IMR-90 (cell line): ENCODE data around the gene FXYD6. TPM values are rescaled to one million over a fixed set of nuclear protein-coding genes. Genes with fewer than 3 reads are reported as not detected.

Experiments
- ATAC-seq: fragments of 200-7000 bp; cut with Tn5 transposase; 2 replicates; pipeline ENCODE4 v1.9.1; 2020; ENCODE audit warnings: low read depth, mild to moderate bottlenecking, moderate library complexity
- BruUV-seq: library from RNA; stranded (reverse); fragments of 400-500 nt; replicated peaks from 2 replicates; lab custom pipeline; 2021; lab: Mats Ljungman, UMichigan
- CTCF ChIA-PET: fragments of 300-600 bp; formaldehyde crosslinking; extraction: SDS; loops from one replicate; lab custom pipeline; 2021; ENCODE audit warnings: antibody characterized with exemption; lab: Yijun Ruan, JAX
- POLR2A ChIA-PET: fragments of 300-600 bp; sonication (Branson Sonifier 250); formaldehyde crosslinking; loops from one replicate; lab custom pipeline; 2022; ENCODE audit warnings: antibody characterized with exemption; ENCODE audit not compliant: unreplicated experiment; lab: Charles Lee
- DNase-seq: peaks from one replicate; pipeline ENCODE4 v3.0.0; 2013
- H2AFZ ChIP-seq: replicated peaks from 2 replicates; pipeline ENCODE3; 2013; ENCODE audit warnings: low read length, mild to moderate bottlenecking; ENCODE audit not compliant: poor library complexity
- H2AK5ac ChIP-seq: 2 replicates; pipeline ENCODE4 v1.6.1; 2013; ENCODE audit warnings: low read depth, low read length, inconsistent platforms
- H2AK9ac ChIP-seq: replicated peaks from 2 replicates; pipeline ENCODE3; 2013; ENCODE audit warnings: mild to moderate bottlenecking, low read depth, low read length, moderate library complexity; ENCODE audit not compliant: poor library complexity
- H2BK120ac ChIP-seq: 2 replicates; pipeline ENCODE4 v1.6.1; 2013; ENCODE audit warnings: low read depth, low read length, inconsistent platforms
- H2BK15ac ChIP-seq: 3 replicates; pipeline ENCODE4 v1.6.1; 2013; ENCODE audit warnings: low read depth, low read length, inconsistent platforms
- H2BK20ac ChIP-seq: 2 replicates; pipeline ENCODE4 v1.6.1; 2013; ENCODE audit warnings: low read depth, mild to moderate bottlenecking, inconsistent platforms, low read length, moderate library complexity
- H2BK5ac ChIP-seq: 2 replicates; pipeline ENCODE4 v1.6.1; 2013; ENCODE audit warnings: mild to moderate bottlenecking, low read depth, low read length, inconsistent platforms; ENCODE audit not compliant: poor library complexity, severe bottlenecking
- H3K14ac ChIP-seq: replicated peaks from 2 replicates; pipeline ENCODE4 v1.6.1; 2013; ENCODE audit warnings: low read depth, low read length, inconsistent platforms
- H3K18ac ChIP-seq: 2 replicates; pipeline ENCODE4 v1.6.1; 2013; ENCODE audit warnings: low read depth, low read length, control low read depth
- H3K23ac ChIP-seq: 2 replicates; pipeline ENCODE4 v1.6.1; 2013; ENCODE audit warnings: low read depth, low read length, inconsistent platforms
- H3K27ac ChIP-seq: 2 replicates; pipeline ENCODE4 v1.5.1; 2013; ENCODE audit warnings: mild to moderate bottlenecking, control low read depth, low read length; ENCODE audit not compliant: insufficient read depth
- H3K27me3 ChIP-seq: 2 replicates; pipeline ENCODE4 v1.6.1; 2013; ENCODE audit warnings: low read length; ENCODE audit not compliant: control insufficient read depth, insufficient read depth
- H3K36me3 ChIP-seq: 2 replicates; pipeline ENCODE4 v1.6.1; 2013; ENCODE audit warnings: low read length, mixed read lengths; ENCODE audit not compliant: control insufficient read depth, insufficient read depth
- H3K4ac ChIP-seq: 2 replicates; pipeline ENCODE4 v1.6.1; 2013; ENCODE audit warnings: low read depth, low read length, inconsistent platforms
- H3K4me1 ChIP-seq: 2 replicates; pipeline ENCODE4 v1.6.1; 2013; ENCODE audit warnings: low read length, mixed read lengths; ENCODE audit not compliant: control insufficient read depth, insufficient read depth
- H3K4me2 ChIP-seq: 2 replicates; pipeline ENCODE4 v1.6.1; 2013; ENCODE audit warnings: low read depth, mild to moderate bottlenecking, control low read depth, low read length, moderate library complexity
- H3K4me3 ChIP-seq: 2 replicates; pipeline ENCODE4 v1.5.1; 2013; ENCODE audit warnings: low read depth, mild to moderate bottlenecking, control low read depth, low read length, moderate library complexity; ENCODE audit not compliant: insufficient read depth
- H3K56ac ChIP-seq: 2 replicates; pipeline ENCODE4 v1.6.1; 2013; ENCODE audit warnings: low read length, inconsistent platforms; ENCODE audit not compliant: insufficient read depth; ENCODE audit errors: extremely low read depth
- H3K79me1 ChIP-seq, 2 experiments: 2 replicates each; pipeline ENCODE4 v1.6.1; 2013; ENCODE audit warnings: low read length in 2 of 2, inconsistent platforms in 1 of 2, low read depth in 1 of 2
- H3K9ac ChIP-seq: 2 replicates; pipeline ENCODE4 v1.6.1; 2013; ENCODE audit warnings: low read depth, low read length, control low read depth
- H3K9me1 ChIP-seq: 2 replicates; pipeline ENCODE4 v1.6.1; 2013; ENCODE audit warnings: low read length, inconsistent platforms; ENCODE audit not compliant: insufficient read depth
- H3K9me3 ChIP-seq: 2 replicates; pipeline ENCODE4 v1.6.1; 2013; ENCODE audit warnings: low read length; ENCODE audit not compliant: control insufficient read depth, insufficient read depth
- H4K20me1 ChIP-seq: 2 replicates; pipeline ENCODE4 v1.6.1; 2013; ENCODE audit warnings: low read length, inconsistent platforms; ENCODE audit not compliant: insufficient read depth
- H4K5ac ChIP-seq: 2 replicates; pipeline ENCODE4 v1.6.1; 2013; ENCODE audit warnings: mild to moderate bottlenecking, low read depth, low read length, control low read depth
- H4K8ac ChIP-seq, 2 experiments: 2 replicates each; pipeline ENCODE4 v1.6.1; 2013; ENCODE audit warnings: low read depth in 2 of 2, low read length in 2 of 2, control low read depth in 1 of 2, inconsistent platforms in 1 of 2
- H4K91ac ChIP-seq: 2 replicates; pipeline ENCODE4 v1.6.1; 2013; ENCODE audit warnings: low read depth, low read length, inconsistent platforms; ENCODE audit not compliant: insufficient read depth
- BHLHE40 ChIP-seq: fragments of 150-350 bp; IDR thresholded peaks from 2 replicates; pipeline ENCODE4 v1.6.1; 2016; ENCODE audit warnings: mild to moderate bottlenecking, low read depth, low read length
- CEBPB ChIP-seq: IDR thresholded peaks from 2 replicates; pipeline ENCODE4 v1.6.1; 2012; ENCODE audit warnings: low read depth, low read length, improper control_type of control experiment
- CHD1 ChIP-seq: IDR thresholded peaks from 2 replicates; pipeline ENCODE4 v1.6.1; 2012; ENCODE audit warnings: low read depth, low read length, improper control_type of control experiment
- FOS ChIP-seq: fragments of 150-350 bp; IDR thresholded peaks from 2 replicates; pipeline ENCODE4 v1.6.1; 2016; ENCODE audit warnings: low read depth, low read length
- MAFK ChIP-seq: IDR thresholded peaks from 2 replicates; pipeline ENCODE4 v1.6.1; 2012; ENCODE audit warnings: low read depth, low read length, improper control_type of control experiment
- MAZ ChIP-seq: IDR thresholded peaks from 2 replicates; pipeline ENCODE4 v1.6.1; 2012; ENCODE audit warnings: low read depth, mild to moderate bottlenecking, low read length, improper control_type of control experiment, moderate library complexity, borderline replicate concordance
- MXI1 ChIP-seq: IDR thresholded peaks from 2 replicates; pipeline ENCODE4 v1.6.1; 2012; ENCODE audit warnings: low read depth, mild to moderate bottlenecking, low read length, moderate library complexity, borderline replicate concordance
- NFE2L2 ChIP-seq: fragments of 150-350 bp; IDR thresholded peaks from 2 replicates; pipeline ENCODE4 v1.6.1; 2016; ENCODE audit warnings: low read depth, mild to moderate bottlenecking, low read length
- POLR2A ChIP-seq: IDR thresholded peaks from 2 replicates; pipeline ENCODE4 v1.6.1; 2012; ENCODE audit warnings: mild to moderate bottlenecking, low read depth, low read length
- RAD21 ChIP-seq: IDR thresholded peaks from 2 replicates; pipeline ENCODE4 v1.6.1; 2012; ENCODE audit warnings: low read length, improper control_type of control experiment
- RCOR1 ChIP-seq: IDR thresholded peaks from 2 replicates; pipeline ENCODE4 v1.6.1; 2012; ENCODE audit warnings: mild to moderate bottlenecking, low read length, improper control_type of control experiment; ENCODE audit not compliant: insufficient replicate concordance
- RFX5 ChIP-seq: IDR thresholded peaks from 2 replicates; pipeline ENCODE4 v1.8.0; 2012; ENCODE audit warnings: low read depth, mild to moderate bottlenecking, low read length, moderate library complexity
- SMC3 ChIP-seq: fragments of 150-350 bp; IDR thresholded peaks from 2 replicates; pipeline ENCODE4 v1.6.1; 2016; ENCODE audit warnings: low read depth, mild to moderate bottlenecking, antibody characterized with exemption, low read length, moderate library complexity
- USF2 ChIP-seq: fragments of 150-350 bp; IDR thresholded peaks from 2 replicates; pipeline ENCODE4 v1.6.1; 2017; ENCODE audit warnings: mild to moderate bottlenecking, antibody characterized with exemption, low read length, low read depth
- WGBS, 2 experiments: methylation state at CpG; one replicate each; pipeline versions ENCODE4 v1.1.5 to v1.1.7; 2013; ENCODE audit warnings: missing lambda C conversion rate in 2 of 2; ENCODE audit not compliant: insufficient read length in 1 of 2; ENCODE audit errors: extremely low coverage in 2 of 2; 5-methylcytosine and 5-hydroxymethylcytosine counted together
- dilution Hi-C: fragments of 300-500 bp; cut with HindIII; formaldehyde crosslinking; loops from one replicate; pipeline ENCODE4 v1.14.3; 2018; ENCODE audit warnings: low sequenced_read_pairs; ENCODE audit not compliant: unreplicated experiment
- in situ Hi-C: fragments of 300-500 bp; cut with MboI; formaldehyde crosslinking; loops from 3 replicates; pipeline ENCODE4 v1.14.3; 2019; ENCODE audit warnings: low sequenced_read_pairs, inconsistent platforms, mixed read lengths
- intact Hi-C: fragments of 100-400 bp; cut with micrococcal nuclease; formaldehyde crosslinking; loops from 2 replicates; pipeline ENCODE4 v1.10.0; 2022
- polyA plus RNA-seq, 3 experiments: library from polyadenylated mRNA; depleted of rRNA; stranded (reverse); fragments of >200 nt; gene quantifications; 2 replicates each; pipeline ENCODE4 v1.2.3, GENCODE V29; 2012; ENCODE audit warnings: low replicate concordance in 1 of 3
- total RNA-seq: library from RNA; depleted of rRNA; stranded (reverse); fragments of >200 nt; gene quantifications from 2 replicates; pipeline ENCODE4 v1.2.3, GENCODE V29; 2012
- TF ChIP-seq, protein P1 (sequence below): fragments of 150-350 bp; IDR thresholded peaks from 2 replicates; pipeline ENCODE4 v1.6.1; 2016; ENCODE audit warnings: low read depth, mild to moderate bottlenecking, low read length, moderate library complexity, borderline replicate concordance
- TF ChIP-seq, protein P2 (sequence below): conservative IDR thresholded peaks from 2 replicates; pipeline ENCODE4 v1.5.1; 2012; ENCODE audit warnings: mild to moderate bottlenecking, low read depth, low read length, improper control_type of control experiment

FXYD6 gene
- total and polyA plus RNA-seq, 2 of the 4 experiments (the other 2 are of a cell fraction) = 0.32 TPM; not detected in 1

- Histone ChIP-seq H2BK20ac (no peak overlapping the region), H2AK9ac (no peak overlapping the region), H3K9me3 (no peaks in the 10 kb centered on the region), H3K4me3 (no peak overlapping the region), H3K56ac (no peak overlapping the region), H3K23ac (no peak overlapping the region), H3K27ac (no peak overlapping the region), H4K20me1 (no peaks in the 10 kb centered on the region), H3K14ac (no peak overlapping the region), H3K79me1 (no peaks in the 10 kb centered on the region), H3K4ac (no peak overlapping the region), H2AK5ac (no peak overlapping the region), H3K18ac (no peak overlapping the region), H3K36me3 (no peaks in the 10 kb centered on the region), H4K91ac (no peak overlapping the region), H2BK120ac (no peak overlapping the region), H3K9me1 (no peaks in the 10 kb centered on the region), H4K5ac (no peak overlapping the region), H4K8ac (no peak overlapping the region), H3K9ac (no peak overlapping the region), H3K4me2 (no peak overlapping the region), H3K27me3 (no peaks in the 10 kb centered on the region; the same call in 1 of the 2 replicates), H3K4me1 (no peaks in the 10 kb centered on the region), H2BK15ac (no peak overlapping the region), H2BK5ac (no peak overlapping the region), H2AFZ (no peak overlapping the region)
- BruUV-seq = no TSS peak
- WGBS, 2 experiments = 60% methylated on average over 1 of the region's 4 CpGs; no CpG with 5 or more reads in 1 of the 2 experiments
- intact Hi-C loops = no loop called here
- DNase-seq (no peak), ATAC-seq (no peak)
- dilution Hi-C loops = no loop called here
- POLR2A ChIA-PET = no interaction called here
- in situ Hi-C loops = no loop called here
- TF ChIP-seq, protein P1, sequence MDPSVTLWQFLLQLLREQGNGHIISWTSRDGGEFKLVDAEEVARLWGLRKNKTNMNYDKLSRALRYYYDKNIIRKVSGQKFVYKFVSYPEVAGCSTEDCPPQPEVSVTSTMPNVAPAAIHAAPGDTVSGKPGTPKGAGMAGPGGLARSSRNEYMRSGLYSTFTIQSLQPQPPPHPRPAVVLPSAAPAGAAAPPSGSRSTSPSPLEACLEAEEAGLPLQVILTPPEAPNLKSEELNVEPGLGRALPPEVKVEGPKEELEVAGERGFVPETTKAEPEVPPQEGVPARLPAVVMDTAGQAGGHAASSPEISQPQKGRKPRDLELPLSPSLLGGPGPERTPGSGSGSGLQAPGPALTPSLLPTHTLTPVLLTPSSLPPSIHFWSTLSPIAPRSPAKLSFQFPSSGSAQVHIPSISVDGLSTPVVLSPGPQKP = no peak
- TF ChIP-seq FOS (no peak), NFE2L2 (no peak), MAFK (no peak), RAD21 (no peak), CHD1 (no peak), MXI1 (no peak), CEBPB (no peak), RCOR1 (no peak), USF2 (no peak), BHLHE40 (no peak), RFX5 (no peak), MAZ (no peak), SMC3 (no peak), POLR2A (no peak)
- TF ChIP-seq, protein P2, sequence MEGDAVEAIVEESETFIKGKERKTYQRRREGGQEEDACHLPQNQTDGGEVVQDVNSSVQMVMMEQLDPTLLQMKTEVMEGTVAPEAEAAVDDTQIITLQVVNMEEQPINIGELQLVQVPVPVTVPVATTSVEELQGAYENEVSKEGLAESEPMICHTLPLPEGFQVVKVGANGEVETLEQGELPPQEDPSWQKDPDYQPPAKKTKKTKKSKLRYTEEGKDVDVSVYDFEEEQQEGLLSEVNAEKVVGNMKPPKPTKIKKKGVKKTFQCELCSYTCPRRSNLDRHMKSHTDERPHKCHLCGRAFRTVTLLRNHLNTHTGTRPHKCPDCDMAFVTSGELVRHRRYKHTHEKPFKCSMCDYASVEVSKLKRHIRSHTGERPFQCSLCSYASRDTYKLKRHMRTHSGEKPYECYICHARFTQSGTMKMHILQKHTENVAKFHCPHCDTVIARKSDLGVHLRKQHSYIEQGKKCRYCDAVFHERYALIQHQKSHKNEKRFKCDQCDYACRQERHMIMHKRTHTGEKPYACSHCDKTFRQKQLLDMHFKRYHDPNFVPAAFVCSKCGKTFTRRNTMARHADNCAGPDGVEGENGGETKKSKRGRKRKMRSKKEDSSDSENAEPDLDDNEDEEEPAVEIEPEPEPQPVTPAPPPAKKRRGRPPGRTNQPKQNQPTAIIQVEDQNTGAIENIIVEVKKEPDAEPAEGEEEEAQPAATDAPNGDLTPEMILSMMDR = no peak
- CTCF ChIA-PET = no interaction called here
These were observed 21.6 kb upstream of the FXYD6 start for GRCh38 chr11:117898059-117898458.
